GM18507 (cell line): Measurements from ENCODE around the gene SLC24A3.

Experiments used
- DNase-seq: peaks from one replicate; pipeline ENCODE4 v3.0.0; 2011; ENCODE audit warnings: low read depth; ENCODE audit not compliant: insufficient read length; ENCODE audit errors: extremely low spot score
- FAIRE-seq: peaks from 2 replicates; lab custom pipeline; 2011; peaks lifted over from hg19 to GRCh38; lab: Jason Lieb, UNC

SLC24A3 gene

DNA sequence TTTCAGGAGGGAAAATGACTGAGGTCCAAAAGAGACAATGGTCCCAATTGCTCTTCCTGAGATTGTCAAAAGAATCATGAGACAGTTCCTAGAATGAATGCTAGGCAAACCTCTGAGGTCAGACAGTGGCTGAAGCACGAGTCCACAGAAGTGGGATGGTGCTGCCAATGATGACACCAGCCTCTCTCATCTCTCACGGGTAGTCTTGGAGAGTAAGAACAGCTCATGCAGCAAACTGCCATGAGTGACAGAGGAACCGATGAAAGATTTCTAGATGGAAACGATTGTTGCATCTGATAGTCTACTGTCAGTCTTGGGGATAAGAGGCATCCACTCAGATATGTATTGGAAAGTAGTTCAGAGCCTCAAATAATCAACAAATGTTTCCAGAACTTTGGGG, 188.7 kb downstream of the SLC24A3 start:
- FAIRE-seq, result no peak
- DNase-seq, result no peak

DNA sequence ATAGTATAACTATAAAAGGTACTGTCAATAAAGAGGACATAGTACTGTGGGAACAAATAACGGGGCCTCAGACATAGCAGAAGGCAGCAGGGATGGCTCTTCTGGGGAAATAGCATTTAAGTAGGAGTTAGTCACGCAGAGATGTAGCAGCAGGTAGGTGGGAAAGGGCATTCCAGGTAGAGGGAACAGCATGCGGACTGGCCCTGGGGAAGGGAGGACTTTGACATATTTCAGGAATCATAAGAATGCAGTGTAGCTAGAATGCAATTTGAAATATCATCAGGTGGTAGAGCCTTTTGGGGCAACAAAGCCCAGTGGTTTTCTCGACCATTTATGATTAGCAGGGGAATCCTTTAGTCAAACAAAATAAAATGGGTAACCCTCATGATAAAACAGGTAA, 191.1 kb downstream of the SLC24A3 start:
- DNase-seq, result no peak
- FAIRE-seq, result no peak

DNA sequence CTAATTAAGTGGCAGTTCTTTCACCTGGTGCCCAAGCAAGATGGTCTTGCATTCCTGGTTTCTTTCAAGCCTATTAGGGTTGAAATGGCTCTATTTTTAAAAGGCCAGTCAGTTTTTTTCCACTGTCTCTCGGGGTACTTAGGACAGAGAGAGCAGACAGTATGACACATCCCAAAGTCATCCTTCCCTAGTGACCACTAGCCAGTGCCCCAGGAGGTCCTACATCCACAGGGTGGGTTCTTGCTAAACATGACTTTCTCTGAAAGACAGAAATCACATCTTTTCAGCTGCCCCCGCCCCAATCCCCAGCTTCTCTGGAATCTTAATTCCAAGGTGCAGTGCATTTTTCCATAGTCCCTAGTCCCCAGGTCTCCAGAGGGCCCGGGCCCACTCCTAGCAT, 192.4 kb downstream of the SLC24A3 start:
- DNase-seq, result no peak
- FAIRE-seq, result no peak

DNA sequence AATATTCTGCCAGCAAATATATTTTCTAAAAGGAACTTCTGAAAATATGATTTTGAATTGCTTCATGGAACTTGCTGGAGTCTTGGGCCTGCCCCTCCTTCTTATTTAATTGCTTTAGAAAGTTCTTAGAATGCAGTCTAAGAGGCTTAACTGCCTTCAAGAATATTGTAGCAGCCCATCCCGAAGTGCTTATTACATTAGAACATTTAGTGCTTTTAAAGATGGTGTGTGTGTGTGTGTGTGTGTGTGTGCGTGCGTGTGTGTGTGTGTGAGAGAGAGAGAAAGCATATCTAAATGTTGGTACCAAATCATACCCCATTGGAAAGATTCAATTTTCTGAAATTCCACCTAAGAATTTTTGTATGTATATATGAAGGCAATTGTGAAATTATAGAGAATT, 193.5 kb downstream of the SLC24A3 start:
- FAIRE-seq (no peak), DNase-seq (no peak)

GRCh38 chr20:19406381-19406780, 193.9 kb downstream of the SLC24A3 start:
- FAIRE-seq, result no peak
- no peak for DNase-seq

GRCh38 chr20:19407196-19407595, 194.8 kb downstream of the SLC24A3 start:
- DNase-seq (no peak), FAIRE-seq (no peak)

DNA sequence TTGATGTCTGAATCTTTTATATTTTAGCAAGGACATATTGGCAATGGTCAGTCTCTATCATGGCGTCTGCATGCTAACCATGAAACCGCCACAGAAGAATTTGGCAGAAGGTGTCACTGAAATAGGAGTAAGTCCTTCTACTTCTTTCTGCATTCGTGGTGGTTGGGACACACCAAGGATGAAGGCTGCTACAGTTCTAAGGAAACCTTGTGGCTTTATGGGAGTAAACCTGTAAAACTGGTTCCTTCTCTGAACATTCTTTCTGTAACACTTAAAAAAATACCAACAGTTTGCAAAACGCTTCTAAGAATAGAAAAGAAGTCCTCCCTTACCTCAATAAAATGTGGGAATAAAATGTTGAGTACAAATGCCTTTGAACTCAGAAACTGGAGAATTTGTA, 195.3 kb downstream of the SLC24A3 start:
- DNase-seq (no peak), FAIRE-seq (no peak)

DNA sequence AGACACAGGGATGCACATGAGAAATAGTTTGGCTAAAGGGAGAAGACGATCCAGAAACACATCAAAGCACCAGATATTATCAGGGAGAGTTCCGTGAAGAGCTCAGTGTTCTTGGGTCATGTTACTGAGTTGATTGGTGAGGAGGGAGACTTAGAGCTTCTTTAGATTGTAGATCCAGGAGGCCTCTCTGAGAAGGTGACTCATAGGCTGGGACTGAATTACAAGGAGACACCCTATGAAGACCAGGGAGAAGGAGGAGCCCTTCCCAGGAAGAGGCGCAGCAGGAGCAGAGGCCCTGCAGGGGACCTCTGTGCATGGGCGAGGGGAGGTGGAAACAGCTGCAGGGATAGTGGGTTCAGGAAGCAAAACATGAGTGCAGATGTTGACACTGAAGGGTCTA, 196.5 kb downstream of the SLC24A3 start:
- FAIRE-seq (no peak), DNase-seq (no peak)

- DNase-seq, result no peak
- FAIRE-seq, result no peak
Observed at GRCh38 chr20:19411811-19412210, 199.4 kb downstream of the SLC24A3 start.

GRCh38 chr20:19412254-19412653, 199.8 kb downstream of the SLC24A3 start:
- no peak for DNase-seq
- FAIRE-seq, result no peak

DNA sequence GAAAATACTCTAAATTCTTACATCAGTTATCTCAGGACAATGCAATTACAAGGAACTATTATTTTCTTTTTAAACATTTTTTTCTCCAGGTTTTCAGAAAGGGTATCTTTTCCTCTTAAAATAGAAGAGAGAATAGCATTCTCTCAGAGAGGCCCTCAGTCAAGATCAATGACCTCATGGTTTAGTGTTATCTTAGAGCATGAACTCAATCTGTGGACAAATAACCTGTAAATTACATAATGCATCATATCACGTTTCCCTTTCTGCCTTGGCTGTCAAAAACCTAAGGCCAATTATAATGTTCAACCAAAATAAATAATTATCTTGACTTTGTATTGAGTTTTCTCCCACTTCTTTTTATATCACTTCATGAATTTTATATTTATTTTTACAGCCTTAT, 202.2 kb downstream of the SLC24A3 start:
- no peak for FAIRE-seq
- DNase-seq, result no peak

GRCh38 chr20:19415786-19416185, 203.3 kb downstream of the SLC24A3 start:
- DNase-seq, result no peak
- FAIRE-seq, result no peak

GRCh38 chr20:19416627-19417026, 204.2 kb downstream of the SLC24A3 start:
- FAIRE-seq (no peak), DNase-seq (no peak)

DNA sequence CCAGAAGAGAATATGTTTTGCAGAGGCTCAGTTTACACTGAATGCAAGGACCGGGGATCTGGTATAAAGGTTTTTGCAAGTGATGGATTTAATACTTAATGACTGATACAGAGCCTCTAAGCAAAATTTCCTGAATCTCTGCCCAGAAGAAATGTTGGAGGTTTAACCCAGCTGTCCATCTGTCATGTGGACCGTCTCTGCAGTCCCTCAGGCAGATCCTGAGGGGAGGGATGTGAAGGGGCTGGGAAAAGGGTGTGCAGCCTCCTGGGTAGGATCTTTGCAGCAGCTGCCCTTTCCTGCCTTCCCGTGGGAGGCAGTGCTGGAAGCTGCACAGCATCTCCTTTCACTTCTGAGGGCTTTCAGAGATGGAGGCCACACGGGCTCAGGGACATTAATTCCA, 207.0 kb downstream of the SLC24A3 start:
- no peak for DNase-seq
- FAIRE-seq, result no peak

DNA sequence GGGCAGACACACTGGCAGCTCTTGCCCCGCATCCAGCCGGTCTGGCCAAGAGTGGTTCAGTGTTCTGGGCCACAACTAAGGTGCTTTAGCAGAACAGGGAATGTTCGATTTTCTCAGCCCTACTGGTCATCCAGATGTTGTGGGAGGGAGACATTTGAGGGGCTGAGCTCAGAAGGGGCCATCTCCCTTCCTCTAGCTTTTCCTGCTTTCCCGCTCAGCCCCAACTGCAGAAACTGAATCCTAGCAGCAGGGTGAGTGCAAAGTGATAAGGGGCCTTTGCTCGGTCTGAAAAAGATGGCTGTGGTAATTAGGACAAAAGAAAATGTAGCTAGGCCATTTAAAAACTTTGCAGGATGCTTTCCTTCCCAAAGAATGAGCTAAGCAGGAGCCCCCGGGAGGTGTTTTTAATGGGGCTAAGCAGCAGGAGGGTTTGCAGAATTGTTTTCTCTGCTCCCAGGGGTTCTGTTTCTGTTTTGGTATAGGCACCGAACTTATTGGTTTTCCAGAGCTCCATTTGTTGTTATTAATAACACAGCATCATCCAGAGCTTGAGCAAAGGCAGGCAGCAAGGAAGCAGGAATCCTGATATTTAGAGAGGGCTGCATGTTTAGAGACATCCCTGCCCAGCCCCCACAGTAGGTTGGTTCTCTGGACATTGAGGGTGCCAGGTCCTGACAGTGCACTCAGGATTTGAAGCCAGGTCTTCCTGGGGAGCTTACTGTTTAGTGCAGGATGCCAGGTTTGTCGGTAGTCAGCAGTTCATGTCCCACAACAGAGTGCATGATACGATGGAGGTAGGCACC, 210.9 kb downstream of the SLC24A3 start:
- FAIRE-seq (no peak), DNase-seq (no peak)

- FAIRE-seq, result no peak
- no peak for DNase-seq
Observed at GRCh38 chr20:19423900-19424620, 211.6 kb downstream of the SLC24A3 start.

DNA sequence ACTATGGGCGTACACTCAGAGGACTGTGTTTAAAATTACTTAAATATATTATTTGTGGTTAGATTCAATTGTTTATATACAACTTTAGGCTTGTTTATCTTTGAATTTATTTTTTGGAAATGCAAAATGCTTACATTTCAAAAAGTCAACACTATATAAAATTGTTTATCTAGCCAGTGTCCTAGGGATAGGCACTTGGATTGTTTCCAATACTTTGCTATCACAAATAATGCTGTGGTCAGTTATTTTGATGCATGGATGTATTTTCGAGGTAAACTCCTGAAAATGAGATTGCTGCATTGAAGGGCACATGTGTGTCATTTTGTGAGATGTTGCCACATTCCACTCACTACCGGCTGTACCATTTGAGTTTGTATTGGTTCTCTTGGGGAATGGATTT, 213.9 kb downstream of the SLC24A3 start:
- DNase-seq, result no peak
- FAIRE-seq, result no peak

DNA sequence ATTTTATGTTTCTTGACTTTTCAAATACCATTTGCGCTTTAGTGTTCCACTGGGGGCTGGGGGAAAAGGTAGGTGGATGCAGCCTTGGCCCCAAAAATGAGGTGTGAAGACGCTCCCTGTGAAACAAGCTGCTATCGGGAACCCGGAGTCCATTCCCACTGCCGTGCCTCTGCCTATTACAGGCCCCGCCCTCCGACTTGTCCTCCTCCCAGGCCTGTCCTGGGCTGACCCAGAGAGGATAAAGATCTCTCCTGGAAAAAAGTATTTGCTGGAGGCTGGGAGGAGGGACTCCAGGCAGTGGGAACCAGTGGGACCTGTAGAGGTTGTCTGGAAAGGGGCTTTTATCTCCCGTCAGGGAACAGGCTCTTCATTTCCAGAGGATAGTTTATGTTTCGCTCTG, 215.0 kb downstream of the SLC24A3 start:
- DNase-seq (no peak), FAIRE-seq (no peak)

DNA sequence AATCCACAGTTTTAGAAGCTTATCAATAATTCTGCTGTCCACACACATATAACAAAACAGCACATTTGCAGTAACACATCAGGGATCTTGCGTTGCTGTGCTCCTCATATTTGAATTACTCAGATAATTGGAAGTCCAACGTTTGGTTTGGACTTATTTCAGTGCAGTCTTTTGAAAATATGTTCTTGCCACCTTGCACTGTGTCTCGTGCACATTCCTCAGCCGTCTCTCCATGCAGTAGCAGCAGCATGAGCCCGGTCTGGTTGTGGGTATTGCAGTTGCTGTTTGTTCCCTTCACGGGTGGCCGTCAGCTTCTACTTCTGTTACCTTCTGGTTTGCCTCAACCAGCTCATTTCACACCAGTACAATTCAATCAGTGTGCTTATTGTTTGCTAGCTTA, 215.5 kb downstream of the SLC24A3 start:
- DNase-seq (no peak), FAIRE-seq (no peak)

DNA sequence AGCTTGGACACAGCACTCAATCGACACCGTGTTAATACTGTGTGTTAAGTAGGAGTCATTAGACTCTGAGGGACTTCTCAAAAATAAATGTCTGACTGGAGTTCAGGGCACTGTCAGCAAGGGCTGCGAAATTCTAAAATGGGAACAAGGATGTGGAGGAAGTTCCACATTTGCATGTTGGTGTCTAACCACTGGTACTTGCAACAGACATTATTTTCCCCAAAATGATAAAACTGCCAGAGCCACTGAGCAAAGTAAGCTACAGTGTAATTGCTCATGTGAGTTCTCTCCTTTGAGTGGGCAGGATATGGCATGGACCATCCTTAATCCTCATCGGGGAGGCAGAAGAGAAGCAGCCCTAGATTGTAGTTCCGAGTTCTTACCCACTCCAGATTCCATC, 215.9 kb downstream of the SLC24A3 start:
- FAIRE-seq, result no peak
- no peak for DNase-seq

DNA sequence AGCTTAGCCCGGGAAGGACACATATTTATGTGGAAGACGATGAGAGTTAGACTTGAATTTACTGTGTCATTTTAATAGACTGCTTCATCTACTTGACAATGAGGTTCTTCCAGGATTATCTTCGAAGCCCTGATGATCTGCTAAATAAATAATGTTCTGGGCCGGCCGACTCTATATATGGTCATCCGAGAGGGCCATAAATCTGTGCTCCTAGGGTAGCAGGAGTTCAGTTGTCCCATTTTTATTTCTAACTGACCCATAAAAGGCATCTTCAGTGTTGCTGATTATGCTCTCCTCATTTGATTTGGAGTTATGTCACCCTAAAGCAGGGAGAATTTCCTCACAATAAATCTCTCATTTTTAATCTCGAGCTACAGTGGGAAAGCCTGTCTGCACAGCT, 217.1 kb downstream of the SLC24A3 start:
- DNase-seq (no peak), FAIRE-seq (no peak)
